Head of caudate nucleus (tissue), 42 donors: ENCODE measurements around the gene MSRB3.

Source experiments
- DNase-seq, 42 donors: peaks; one replicate each; pipeline versions ENCODE4 v3.0.0 to v3.0.0-alpha.2; 2020 to 2021; ENCODE audit warnings: mixed read lengths in 7 of 42
- intact Hi-C: fragments of 100-400 bp; cut with DNase I; formaldehyde crosslinking; loops from one replicate; pipeline ENCODE4 v1.15.0; 2022

The MSRB3 gene

DNA sequence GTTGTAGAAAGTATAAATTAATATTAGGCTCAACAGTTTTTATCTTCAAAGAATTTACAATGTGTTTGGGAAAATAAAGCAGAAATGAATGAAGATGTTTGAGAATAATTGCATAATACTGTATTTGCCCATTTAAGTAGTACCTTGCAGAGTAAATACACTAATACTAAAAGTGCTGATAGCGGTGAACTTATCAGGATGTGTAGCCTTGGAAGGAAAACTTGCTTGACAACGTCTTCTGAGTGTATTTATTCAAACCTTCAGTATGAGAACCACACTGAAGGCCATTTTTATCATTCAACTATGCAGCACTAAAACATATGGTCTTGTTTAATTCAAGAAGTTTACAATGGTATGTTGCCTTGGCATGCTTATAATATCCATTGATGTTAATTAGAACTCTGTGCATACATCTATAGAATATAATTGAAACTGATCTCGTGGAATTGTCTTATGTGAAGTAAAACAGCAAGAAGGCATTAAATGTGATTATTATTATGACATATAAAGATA lies 41.3 kb downstream of the MSRB3 start:
- intact Hi-C loops: no loop called here
- DNase-seq: no peak

DNA sequence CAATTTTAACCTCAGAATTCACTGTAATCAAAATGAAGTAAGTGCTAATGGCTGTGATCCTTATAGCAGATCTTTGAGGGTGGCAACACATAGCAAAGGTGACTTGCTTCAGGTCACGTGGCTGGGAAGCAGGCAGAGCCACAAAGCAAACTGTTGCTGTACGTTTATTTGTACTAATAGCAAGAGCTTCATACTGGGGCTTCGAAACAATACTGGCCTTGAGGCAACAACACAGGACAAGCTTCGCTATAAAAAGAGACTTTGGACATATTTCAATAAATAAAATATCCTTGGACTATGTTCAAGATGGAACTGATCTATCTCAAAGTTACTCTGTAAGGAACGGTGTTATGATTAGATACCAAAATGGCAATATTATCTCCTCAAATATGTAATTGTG lies 44.6 kb downstream of the MSRB3 start:
- no peak for DNase-seq
- intact Hi-C loops: no loop called here

DNA sequence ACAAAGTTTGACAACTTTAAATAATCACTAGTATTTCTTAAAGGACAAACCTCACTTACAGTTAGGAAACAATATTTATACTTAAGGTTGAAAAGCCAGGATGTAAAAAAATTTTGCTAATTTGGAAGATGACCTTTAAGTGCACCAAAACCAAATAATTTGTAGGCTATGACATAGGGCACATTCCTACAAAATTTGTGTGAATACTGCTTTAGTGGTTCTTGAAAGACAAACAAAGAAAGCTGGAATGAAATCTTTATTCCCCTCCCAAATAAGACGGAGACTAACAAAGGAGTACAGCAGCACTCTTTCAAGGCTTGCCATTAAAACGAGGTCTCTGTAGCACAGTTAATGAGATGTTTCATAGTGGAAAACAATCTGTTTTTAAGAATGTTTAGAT lies 45.6 kb downstream of the MSRB3 start:
- no peak for DNase-seq
- intact Hi-C loops: no loop called here

DNA sequence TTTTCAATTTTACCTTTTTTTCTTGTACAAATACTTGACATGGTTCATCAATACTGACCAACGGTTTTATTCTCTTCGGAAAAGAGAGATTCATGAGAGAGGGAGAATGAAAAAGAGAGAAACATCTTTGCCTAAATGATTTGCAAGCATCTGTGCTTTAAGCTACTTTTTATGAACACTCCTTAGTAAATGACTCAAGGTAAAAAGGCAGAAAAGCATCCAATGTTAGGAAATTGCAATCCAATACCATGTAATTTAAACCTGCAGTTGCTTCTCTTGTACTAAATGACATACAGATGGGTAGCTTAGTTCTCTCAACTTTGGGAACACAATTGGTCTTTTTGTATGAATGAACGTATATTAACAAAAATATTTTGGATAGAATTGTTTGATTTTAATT lies 46.1 kb downstream of the MSRB3 start:
- intact Hi-C loops: no loop called here
- no peak for DNase-seq

DNA sequence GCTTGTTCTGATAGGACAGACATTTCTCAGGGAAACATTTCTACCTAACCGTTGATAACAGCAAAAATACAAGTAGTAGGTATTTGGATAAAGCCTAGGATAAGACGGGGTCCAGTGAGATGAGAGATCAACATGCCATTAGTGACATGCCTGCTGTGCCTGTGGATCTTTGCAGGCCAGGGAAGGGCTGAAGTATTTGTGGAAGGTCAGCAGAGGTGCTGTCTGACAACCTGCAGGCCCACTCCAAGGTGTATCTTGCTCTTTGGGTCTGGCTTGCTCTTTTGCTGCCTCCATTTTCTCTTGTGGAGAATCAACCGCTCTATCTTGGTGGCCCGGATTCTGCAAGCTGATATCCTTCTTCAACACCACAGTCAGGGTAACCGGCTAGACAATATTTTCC lies 46.7 kb downstream of the MSRB3 start:
- no peak for DNase-seq
- intact Hi-C loops: no loop called here

DNA sequence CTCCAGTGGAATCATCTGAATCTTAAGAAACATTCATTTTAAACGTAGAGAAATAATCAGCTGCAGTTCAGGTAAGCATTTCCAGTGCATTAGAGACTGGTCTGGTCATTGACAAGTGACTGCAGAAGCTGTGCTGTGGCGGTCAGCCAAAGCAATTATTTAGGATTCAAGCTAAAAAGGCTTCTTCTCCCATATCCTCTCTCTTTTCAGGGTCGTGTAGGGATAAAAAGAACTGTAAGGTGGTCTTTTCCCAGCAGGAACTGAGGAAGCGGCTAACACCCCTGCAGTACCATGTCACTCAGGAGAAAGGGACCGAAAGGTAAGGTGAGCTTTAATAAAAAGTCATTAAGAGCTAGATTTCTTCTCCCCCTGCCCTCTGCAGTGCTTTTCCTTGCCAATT lies 48.1 kb downstream of the MSRB3 start:
- intact Hi-C loops: no loop called here
- no peak for DNase-seq

DNA sequence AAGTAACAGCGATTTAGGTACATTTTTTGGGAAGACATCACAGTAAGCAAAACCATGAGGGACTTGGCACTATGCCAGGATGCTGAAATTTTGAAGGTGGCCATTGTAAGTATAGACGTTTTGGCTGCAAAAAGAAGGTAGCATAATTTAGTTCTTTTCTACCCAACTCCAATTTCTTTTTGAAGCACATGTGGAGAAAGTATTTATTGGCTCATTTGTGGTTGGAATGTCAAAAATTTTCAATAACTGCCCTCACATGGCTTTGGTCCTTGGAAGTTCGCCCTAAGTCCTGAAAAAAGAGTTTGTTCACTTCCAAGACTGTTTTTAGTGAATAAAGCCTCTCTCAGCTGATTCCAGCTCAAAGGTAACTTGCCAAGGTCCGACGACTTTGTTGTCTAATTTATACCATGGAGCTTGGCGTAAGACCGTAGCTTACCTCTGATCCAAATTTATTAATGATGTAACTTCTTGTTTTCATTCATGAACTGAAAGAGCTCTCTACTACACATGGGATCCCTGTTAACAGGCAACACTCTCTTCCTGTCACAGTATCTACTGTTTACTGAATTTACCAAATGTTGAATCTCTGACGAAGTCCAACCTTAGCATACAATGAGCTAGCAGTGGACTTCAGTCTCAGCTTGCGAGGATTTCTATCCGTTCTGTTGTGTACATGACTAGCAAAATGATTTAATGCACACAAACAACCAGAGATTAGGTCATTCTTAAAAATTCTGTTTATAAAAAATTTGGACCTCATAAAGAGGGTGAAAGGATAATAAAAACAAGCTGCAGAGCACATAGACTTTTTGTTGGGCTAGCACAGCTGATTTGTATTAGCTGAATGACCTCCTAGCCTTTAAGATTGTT lies 49.0 kb downstream of the MSRB3 start:
- intact Hi-C loops: no loop called here
- DNase-seq: peak in 6 of 42 donors; percentile 9 to 49 (median 16)

DNA sequence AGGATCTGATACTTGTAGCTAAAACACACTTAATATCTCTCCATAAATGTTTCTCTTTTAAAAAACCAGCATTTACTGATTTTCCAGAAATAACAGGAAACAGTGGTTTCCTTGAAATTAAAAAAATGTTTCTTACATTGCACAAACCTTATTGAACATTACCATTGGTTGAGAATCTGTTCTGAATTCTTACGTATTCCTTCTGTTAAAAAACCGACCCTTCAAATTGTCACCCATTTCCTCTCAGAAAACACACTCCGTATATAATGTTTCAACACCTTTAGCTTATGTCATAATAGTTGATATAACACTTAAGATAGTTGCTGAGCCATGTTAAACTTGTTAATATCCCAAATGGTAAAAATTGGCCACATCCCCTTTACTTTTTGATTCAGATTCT lies 51.2 kb downstream of the MSRB3 start:
- intact Hi-C loops: no loop called here
- DNase-seq: no peak

DNA sequence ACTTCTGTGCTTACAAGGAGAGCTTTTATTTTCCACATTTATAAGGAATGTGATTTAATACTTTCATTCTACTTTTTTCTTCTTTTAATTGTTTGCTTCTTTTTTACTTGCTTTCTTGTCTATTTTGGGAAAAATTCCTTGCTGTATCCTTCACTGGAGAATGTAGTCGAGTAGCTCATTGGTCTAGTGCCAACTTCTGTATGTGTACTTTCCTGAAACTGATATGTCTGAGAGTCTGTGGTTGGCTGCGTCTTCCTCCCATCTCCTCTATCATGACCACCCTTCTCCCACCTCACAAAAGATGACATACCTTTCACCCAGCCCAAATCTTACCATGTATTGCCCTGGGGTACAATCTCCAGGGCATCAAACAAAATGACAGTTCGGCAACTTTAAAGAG lies 51.8 kb downstream of the MSRB3 start:
- no peak for DNase-seq
- intact Hi-C loops: no loop called here

DNA sequence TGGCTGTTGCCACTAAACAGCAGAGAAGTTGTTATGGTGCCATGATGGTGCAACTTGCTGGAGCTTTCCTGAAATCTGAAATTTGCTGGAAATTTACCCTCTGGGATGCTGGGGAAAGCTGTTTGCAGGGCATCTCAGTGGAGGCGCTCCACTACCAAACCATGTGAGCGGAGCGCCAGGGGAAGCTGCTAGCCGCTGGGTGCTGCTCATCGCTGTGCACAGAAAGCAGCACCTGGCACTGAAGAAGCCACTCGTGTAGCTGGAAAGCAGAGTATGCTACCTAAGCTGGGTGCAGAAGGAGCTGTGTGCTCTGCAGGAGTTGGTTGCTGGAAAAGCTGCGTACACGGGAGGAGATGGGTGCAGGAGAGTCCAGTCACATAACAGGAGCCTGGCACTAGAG lies 53.0 kb downstream of the MSRB3 start:
- intact Hi-C loops: no loop called here

DNA sequence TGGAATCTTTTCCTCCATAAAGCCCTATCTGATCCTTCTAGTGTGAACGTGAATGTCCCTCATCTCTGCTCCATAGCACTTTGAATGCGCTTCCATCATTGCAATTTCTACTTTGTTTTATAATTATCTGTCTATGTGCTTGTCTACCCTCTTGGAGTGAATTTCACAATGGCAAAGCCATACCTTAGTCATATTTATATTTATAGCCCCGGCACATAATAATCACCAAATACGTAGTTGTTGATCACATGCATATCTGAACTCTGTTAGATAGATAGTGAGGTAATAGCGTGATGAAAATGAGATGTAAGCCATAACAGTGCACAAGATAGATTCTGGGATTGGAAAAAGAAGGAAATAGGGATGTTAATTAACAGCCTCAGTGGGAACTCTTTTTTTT lies 55.2 kb downstream of the MSRB3 start:
- intact Hi-C loops: no loop called here
- no peak for DNase-seq

More for the DNA sequence above, 53.0 kb downstream of the MSRB3 start:
- no peak for DNase-seq

DNA sequence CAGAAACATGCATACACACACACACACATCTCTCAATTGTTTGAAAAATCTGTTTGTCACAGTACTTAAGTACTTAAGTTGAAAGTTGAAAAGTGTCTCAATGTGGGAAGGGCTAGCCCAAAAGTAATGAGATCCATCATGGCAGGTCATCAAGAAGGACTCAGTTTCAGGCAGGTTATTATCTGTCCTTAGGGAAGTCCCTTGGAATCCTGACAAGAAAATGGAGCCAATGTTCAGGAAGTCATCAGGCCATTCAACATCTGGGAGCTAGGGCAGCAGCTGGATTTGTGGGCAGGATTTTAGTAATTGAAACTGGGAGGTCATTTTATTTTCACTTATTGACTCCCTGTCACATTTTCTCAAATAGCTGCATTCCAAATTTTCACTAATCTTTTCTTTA lies 56.0 kb downstream of the MSRB3 start:
- intact Hi-C loops: no loop called here
- DNase-seq: no peak

DNA sequence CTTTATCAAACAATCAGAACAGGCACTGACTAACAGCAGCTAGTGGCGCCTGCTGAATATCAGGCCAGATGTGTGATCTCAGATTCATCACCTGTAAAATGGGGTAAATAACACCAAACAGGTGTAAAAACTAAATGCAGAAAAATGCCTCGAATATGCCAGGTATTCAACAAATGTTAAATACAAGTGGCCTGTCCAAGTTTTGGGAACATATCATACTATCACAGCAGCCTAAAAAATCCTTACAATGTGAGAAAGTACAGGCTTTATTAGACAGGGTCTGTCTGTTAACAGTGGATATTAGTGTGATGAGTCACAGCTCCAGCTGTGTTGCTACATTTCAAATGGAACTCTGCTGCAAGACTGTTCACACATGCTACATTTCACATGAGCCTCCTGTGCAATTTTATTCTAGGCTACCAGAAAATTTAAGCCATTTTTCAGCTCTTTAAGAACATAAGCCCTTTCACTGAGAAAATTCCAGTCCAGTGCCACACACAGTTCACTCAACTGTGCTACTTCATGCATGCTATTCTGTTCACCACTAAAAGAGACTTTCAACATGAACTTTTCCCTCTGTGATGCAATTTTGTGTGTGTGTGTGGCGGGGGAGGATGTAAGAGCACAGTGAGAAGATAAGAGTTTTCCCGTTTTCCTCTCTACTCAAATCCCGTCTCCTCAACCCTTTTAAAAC lies 56.7 kb downstream of the MSRB3 start:
- intact Hi-C loops: no loop called here
- no peak for DNase-seq

DNA sequence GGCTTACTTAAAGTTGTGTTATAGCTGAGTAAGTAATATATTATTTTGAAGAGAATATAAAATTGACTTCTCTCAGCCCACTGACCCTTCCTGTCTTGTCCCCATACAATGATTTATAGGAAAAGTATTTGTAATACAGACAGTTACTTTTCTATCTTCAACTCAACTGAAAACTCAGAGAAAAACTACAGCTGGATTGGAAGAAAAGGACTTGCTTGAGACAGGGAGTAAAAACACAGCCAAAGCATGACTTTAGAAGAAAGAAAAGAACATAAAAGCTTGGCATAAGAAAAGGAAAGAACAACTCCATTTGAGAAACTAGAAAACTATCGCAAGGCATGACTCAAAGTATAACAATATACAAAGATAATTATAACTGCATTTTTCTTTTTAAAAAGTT lies 57.5 kb downstream of the MSRB3 start:
- intact Hi-C loops: no loop called here
- DNase-seq: no peak

DNA sequence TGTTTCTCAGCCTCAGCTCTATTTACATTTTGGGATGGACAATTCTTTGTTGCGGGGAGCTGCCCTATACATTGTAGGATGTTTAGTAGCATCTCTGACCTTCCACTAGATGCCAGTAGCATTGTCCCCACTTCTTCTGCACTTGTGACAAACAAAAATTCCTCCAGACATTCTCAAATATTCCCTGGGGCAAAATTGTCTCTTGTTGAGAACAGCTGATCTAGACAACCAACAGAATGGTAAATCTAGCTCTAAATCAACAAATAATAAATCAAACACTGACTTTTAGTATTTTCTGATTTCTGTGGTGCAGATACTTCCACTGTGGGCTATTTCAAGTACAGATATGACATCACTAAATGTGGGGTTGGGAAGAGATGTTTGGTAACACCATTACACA lies 60.7 kb downstream of the MSRB3 start:
- intact Hi-C loops: no loop called here
- no peak for DNase-seq

DNA sequence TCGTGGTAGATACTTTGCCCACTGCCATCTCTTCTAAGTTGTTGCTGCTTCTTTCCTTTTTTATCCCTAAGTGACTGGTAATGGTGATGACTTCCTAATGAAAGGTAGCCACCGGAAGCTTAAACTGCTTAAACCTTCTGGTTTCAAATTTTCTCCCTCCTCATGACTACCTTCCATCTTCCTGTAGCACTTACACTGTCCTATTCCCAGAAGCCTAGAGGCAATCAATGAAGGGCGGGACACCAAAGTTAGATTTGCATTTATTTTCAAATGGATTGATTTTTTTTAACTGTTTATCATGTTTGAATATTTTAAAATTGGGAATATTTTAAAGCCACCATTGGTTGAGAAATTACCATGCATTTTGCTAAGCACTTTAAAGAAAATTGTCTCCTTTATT lies 64.7 kb downstream of the MSRB3 start:
- no peak for DNase-seq
- intact Hi-C loops: no loop called here

DNA sequence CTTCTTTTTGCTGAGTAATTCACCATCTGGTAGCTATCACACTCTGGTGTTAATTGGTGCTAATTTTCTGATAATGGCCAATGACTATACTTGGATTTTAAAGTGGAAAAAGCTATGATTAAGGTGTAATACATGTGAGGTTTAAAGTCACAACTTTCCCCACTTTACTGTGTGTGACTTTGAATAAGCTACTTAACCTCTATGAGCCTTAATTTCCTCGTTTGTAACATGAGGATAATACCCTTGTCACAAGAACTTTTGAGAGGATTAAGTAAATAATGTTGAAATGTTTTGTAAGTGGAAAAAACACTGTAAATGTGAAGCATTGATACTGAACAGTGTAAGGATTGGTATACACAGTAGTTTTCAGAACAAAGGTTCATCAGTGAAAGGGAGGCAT lies 65.3 kb downstream of the MSRB3 start:
- intact Hi-C loops: no loop called here
- no peak for DNase-seq

DNA sequence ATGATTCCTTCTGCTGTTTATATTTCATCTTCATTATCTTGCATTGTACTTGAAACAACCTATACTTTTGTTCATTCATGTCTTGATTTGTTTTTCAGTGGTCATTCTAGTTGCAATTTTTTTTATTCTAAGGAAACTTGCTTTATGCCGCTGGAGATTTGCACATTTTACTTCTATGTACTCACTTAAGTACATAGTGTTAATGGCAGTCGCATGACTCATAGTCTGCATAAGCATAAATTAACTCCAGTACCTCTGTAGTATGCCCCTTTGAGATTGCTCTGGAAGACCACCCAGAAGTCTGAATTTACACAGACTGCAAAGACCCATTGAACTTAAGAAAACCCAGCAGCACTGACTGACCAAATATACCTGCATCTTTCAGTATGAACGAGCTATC lies 77.0 kb downstream of the MSRB3 start:
- intact Hi-C loops: no loop called here
- DNase-seq: no peak

DNA sequence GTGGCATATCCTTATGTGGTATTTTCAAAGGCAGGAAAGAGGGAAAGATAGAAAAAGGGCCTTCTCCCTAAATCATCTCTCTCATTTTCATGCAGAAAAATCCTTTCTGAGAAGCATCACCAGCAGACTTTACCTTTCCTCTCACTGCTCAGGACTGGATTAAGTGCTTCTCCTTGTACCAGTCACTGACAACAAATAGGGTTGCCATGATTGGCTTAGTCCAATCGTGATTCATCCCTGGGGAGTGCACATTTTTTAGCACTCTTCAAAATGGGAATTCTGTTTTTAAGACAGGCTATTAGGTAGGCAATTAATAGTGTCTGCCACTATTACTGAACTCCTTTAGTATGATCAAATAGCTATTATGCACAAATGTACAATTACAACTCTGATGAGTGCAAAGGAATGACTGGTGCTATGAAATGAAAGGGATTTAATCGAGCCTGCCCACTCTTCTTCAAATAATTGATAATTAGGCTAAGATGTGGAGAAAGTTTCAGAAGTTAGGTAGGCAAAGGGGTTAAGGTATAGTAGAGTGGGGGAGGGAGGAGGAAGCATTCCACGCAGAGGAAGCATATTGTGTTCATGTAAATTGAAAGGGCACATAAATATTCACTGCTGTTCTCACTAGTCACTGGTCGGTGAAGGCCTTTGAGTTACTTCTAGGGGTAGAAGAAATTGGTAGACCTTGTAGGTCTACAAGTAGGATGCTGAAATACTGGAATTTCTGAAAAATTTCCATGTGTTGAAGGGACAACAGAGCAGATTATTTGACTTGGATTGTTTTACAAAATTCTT lies 84.0 kb downstream of the MSRB3 start:
- DNase-seq: no peak
- intact Hi-C loops: no loop called here

DNA sequence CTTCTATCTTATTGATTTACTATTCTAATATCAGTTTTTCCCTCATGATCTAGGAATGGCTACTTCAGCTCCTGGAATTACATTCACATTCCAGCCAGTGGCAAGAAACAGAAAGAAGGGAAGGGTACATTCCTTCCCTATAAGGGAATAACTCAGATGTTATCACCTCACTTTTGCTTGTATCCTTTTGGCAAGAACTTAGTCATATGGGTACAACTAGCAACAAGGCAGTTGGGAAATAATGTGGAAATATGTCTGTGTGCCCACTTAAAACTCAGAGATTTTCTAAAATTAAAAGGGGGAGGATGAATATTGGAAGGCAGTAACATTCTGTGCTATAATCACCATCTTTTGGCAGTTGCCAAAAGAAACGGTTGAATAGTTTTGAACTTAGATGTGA lies 85.6 kb downstream of the MSRB3 start:
- intact Hi-C loops: no loop called here
- DNase-seq: no peak
